Spinal cord (tissue), 10 donors: Measurements from ENCODE around the gene NENF. TPM values are rescaled to one million over a fixed set of nuclear protein-coding genes. Genes with fewer than 3 reads are reported as not detected.
A peak's percentile ranks its signal among the peaks of the same experiment; 100 is the strongest.

Experiments
- DNase-seq, 6 donors: peaks; one replicate each; pipeline versions ENCODE4 v3.0.0 to v3.0.0-alpha.2; 2013 to 2015; ENCODE audit warnings: low spot score in 6 of 6, low read depth in 4 of 6
- H3K27ac ChIP-seq: one replicate; pipeline ENCODE4 v1.5.1; 2013; ENCODE audit warnings: low read depth, low read length, control low read depth
- H3K27me3 ChIP-seq: one replicate; pipeline ENCODE4 v1.6.1; 2013; ENCODE audit warnings: low read length; ENCODE audit not compliant: control insufficient read depth, insufficient read depth
- H3K36me3 ChIP-seq: one replicate; pipeline ENCODE4 v1.6.1; 2013; ENCODE audit warnings: low read length; ENCODE audit not compliant: control insufficient read depth, insufficient read depth
- H3K4me1 ChIP-seq: one replicate; pipeline ENCODE4 v1.6.1; 2013; ENCODE audit warnings: low read length; ENCODE audit not compliant: control insufficient read depth, insufficient read depth
- H3K4me3 ChIP-seq: one replicate; pipeline ENCODE4 v1.5.1; 2013; ENCODE audit warnings: low read depth, low read length, control low read depth
- H3K9me3 ChIP-seq: one replicate; pipeline ENCODE4 v1.6.1; 2013; ENCODE audit warnings: low read length; ENCODE audit not compliant: control insufficient read depth, insufficient read depth
- WGBS: methylation state at CpG from one replicate; pipeline ENCODE4 v1.1.5; 2013; ENCODE audit warnings: missing lambda C conversion rate; ENCODE audit not compliant: insufficient coverage; 5-methylcytosine and 5-hydroxymethylcytosine counted together
- polyA plus RNA-seq, 2 donors: library from polyadenylated mRNA; unstranded; fragments of 120-200 nt; gene quantifications; one replicate each; pipeline ENCODE4 v1.2.1, GENCODE V29; 2013; ENCODE audit not compliant: insufficient read length in 2 of 2
- total RNA-seq, 2 donors: library from RNA; depleted of rRNA in 1 of 2; stranded (reverse); fragments of 120-200 nt in 1 of 2; fragments of >200 nt in 1 of 2; gene quantifications; one replicate each; pipeline versions ENCODE4 v1.2.3 to v1.2.4, GENCODE V29; 2013 to 2014
- donor health status: healthy.

NENF gene
- total and polyA plus RNA-seq, 4 donors, result 34.3 to 142 (median 67.8) TPM

GRCh38 chr1:212430416-212430815, 2.3 kb upstream of the NENF start:
- WGBS, result 44% methylated on average over 1 of the region's 2 CpGs
- Histone ChIP-seq H3K4me3 (no peak overlapping the region), H3K27me3 (no peaks in the 10 kb centered on the region), H3K36me3 (no peaks in the 10 kb centered on the region), H3K9me3 (no peaks in the 10 kb centered on the region), H3K27ac (no peak overlapping the region), H3K4me1 (peaks cover 7% of the 10 kb centered on the region)
- no peak for DNase-seq

DNA sequence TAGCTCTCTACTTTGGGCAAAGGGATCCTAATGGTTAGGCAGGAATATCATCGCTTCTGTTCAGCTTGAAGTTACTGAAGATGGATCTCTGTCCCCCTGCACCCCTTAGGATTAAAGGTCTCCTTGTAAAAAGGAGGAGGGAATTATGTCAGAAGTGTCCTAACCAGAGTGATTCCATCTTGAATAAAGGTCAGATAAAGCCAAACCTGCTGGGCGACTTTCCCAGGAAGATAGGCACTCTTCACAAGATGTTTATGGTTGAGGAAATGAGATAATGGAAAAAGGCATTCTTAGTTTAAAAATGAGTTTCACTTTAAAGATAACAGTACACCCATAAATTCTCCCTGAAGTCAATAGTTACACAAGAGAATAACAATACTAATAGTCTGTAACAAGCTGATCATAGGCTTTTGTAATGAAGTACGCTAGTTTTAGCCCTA, 1.7 kb upstream of the NENF start:
- Histone ChIP-seq H3K27me3 (no peaks in the 10 kb centered on the region), H3K4me3 (no peak overlapping the region), H3K9me3 (no peaks in the 10 kb centered on the region), H3K27ac (no peak overlapping the region), H3K4me1 (peaks cover 7% of the 10 kb centered on the region), H3K36me3 (no peaks in the 10 kb centered on the region)
- no peak for DNase-seq
- no CpG with 5 or more reads among the region's 3 CpGs for WGBS

- Histone ChIP-seq H3K9me3 (no peaks in the 10 kb centered on the region), H3K27ac (no peak overlapping the region), H3K27me3 (no peaks in the 10 kb centered on the region), H3K4me3 (no peak overlapping the region), H3K36me3 (no peaks in the 10 kb centered on the region), H3K4me1 (peaks cover 7% of the 10 kb centered on the region)
- no peak for DNase-seq
- 92% methylated on average over 5 of the region's 9 CpGs for WGBS
Observed at GRCh38 chr1:212431644-212432043, 1.1 kb upstream of the NENF start.

- Histone ChIP-seq H3K27ac (peak overlapping the region; percentile 48), H3K4me1 (peaks cover 7% of the 10 kb centered on the region), H3K27me3 (no peaks in the 10 kb centered on the region), H3K9me3 (no peaks in the 10 kb centered on the region), H3K36me3 (no peaks in the 10 kb centered on the region), H3K4me3 (peak overlapping the region; percentile 47)
- no CpG with 5 or more reads among the region's 5 CpGs for WGBS
- DNase-seq, result no peak
Observed at GRCh38 chr1:212432272-212432660, 454 bp upstream of the NENF start.

DNA sequence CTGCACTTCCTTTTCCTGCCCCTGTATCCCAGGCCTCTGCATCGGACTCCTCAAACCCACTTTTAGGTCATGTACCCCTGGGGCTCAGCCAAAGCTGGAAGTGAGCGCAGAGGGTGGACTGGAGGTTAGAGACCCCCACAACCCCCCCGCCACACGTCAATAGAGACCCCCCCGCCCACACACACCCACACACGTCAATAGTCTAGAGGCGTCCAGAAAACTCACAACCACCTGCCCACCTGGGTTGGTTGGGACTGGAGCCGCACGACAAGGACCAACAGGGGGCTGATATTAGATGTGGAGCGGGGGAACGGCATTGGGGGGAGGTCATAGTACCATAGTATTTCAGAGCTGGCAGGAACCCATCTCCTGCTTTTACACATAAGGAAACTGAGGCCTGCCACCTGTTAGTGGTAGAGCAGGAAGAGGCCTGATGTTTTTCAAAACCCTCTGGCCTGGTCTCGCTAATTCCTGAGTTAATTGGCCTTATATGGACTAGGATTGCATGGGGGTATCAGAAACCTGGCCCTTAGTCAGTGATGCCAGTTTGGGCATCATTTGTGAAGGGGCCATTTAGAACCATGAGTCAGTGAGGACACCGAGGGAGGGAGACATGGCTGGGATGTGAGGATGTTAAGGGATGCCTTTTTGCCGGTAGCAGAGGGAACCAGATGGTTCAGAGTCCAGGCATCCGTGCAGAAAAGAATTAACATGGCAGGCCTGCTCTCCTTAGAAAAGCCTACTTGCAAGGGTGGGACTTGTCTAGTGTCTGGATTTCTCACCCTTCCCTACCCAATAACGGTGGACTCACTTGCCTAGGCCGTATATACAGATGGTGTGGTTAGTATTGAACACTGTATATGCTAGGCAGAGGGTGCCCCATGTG, 1.1 kb downstream of the NENF start:
- Histone ChIP-seq H3K36me3 (no peaks in the 10 kb centered on the region), H3K4me3 (peak overlapping the region; percentile 57), H3K27ac (peak overlapping the region; percentile 15), H3K9me3 (no peaks in the 10 kb centered on the region), H3K27me3 (no peaks in the 10 kb centered on the region), H3K4me1 (peaks cover 7% of the 10 kb centered on the region)
- DNase-seq, result no peak
- 80% methylated on average over 2 of the region's 17 CpGs for WGBS

GRCh38 chr1:212434992-212435391, 2.3 kb downstream of the NENF start:
- no peak for DNase-seq
- Histone ChIP-seq H3K36me3 (no peaks in the 10 kb centered on the region), H3K27ac (no peak overlapping the region), H3K4me1 (peaks cover 7% of the 10 kb centered on the region), H3K27me3 (no peaks in the 10 kb centered on the region), H3K9me3 (no peaks in the 10 kb centered on the region), H3K4me3 (no peak overlapping the region)
- WGBS, result 100% methylated on average over 1 of the region's 4 CpGs

GRCh38 chr1:212437179-212437798, 4.6 kb downstream of the NENF start:
- peaks cover 7% of the 10 kb centered on the region for H3K4me1 ChIP-seq
- H3K27ac ChIP-seq, result no peak overlapping the region
- no peaks in the 10 kb centered on the region for H3K27me3 ChIP-seq
- 86% methylated on average over 3 of the region's 4 CpGs for WGBS
- no peak for DNase-seq
- H3K4me3 ChIP-seq, result no peak overlapping the region
- no peaks in the 10 kb centered on the region for H3K36me3 ChIP-seq
- H3K9me3 ChIP-seq, result no peaks in the 10 kb centered on the region

DNA sequence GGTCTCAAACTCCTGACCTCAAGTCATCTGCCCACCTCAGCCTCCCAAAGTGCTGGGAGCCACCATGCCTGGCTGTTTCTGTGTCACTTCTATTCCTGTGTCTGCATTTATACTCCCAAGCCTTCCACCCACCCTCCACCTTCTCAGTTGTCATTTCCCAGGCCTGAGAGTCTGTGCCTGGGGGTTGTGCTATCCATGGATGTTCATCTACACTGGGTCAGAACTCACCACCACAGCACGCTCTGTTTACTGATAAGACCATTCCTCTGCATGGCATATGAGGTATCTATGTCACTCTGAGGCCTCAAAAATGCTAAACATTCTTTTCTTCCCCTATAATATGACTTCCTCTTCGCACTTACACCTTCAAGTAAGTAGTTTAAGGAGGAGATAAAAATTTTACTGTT, 6.1 kb downstream of the NENF start:
- Histone ChIP-seq H3K27me3 (no peaks in the 10 kb centered on the region), H3K4me1 (no peaks in the 10 kb centered on the region), H3K9me3 (no peaks in the 10 kb centered on the region), H3K27ac (no peak overlapping the region), H3K4me3 (no peak overlapping the region), H3K36me3 (peaks cover 2% of the 10 kb centered on the region)
- no CpG with 5 or more reads among the region's 2 CpGs for WGBS
- DNase-seq, result no peak

DNA sequence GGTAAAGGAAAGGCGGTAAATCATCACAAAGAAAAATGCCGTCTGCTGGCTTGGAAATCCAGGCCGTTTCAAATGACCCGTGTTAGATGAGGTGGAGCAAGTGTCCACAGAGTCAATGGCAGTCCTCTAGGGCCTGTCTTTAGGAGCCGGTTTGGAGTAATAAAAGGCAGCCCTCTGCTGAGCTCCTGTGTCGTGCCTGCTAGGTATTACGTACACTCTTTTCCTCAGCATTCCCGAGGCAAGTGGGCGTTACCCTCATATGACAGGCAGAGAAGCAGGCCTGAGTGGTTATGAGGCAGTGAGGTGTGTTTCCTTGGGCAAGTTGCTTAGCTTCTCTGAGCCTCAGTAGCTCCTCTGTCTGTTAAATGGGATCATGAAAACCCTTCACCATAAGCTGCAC, 7.7 kb downstream of the NENF start:
- Histone ChIP-seq H3K27ac (no peak overlapping the region), H3K4me1 (no peaks in the 10 kb centered on the region)

GRCh38 chr1:212442408-212442807, 9.7 kb downstream of the NENF start:
- H3K4me1 ChIP-seq, result no peaks in the 10 kb centered on the region
- no peak overlapping the region for H3K27ac ChIP-seq
- no peaks in the 10 kb centered on the region for H3K9me3 ChIP-seq
- H3K4me3 ChIP-seq, result no peak overlapping the region
- DNase-seq, result no peak
- peaks cover 14% of the 10 kb centered on the region for H3K36me3 ChIP-seq
- WGBS, result 95% methylated on average over 3 of the region's 5 CpGs
- no peaks in the 10 kb centered on the region for H3K27me3 ChIP-seq

More for the DNA sequence above, 7.7 kb downstream of the NENF start:
- Histone ChIP-seq H3K9me3 (no peaks in the 10 kb centered on the region), H3K36me3 (peaks cover 7% of the 10 kb centered on the region), H3K4me3 (no peak overlapping the region), H3K27me3 (no peaks in the 10 kb centered on the region)
- 55% methylated on average over 4 of the region's 9 CpGs for WGBS
- DNase-seq, result no peak
